HG03439 (cell line): Measurements from ENCODE around the gene SETD2.

ENCODE experiments used
- ATAC-seq: cut with Tn5 transposase; IDR thresholded peaks from one replicate; pipeline ENCODE4 v1.9.1; 2021; ENCODE audit warnings: mild to moderate bottlenecking, moderate library complexity; ENCODE audit not compliant: unreplicated experiment

The SETD2 gene

DNA sequence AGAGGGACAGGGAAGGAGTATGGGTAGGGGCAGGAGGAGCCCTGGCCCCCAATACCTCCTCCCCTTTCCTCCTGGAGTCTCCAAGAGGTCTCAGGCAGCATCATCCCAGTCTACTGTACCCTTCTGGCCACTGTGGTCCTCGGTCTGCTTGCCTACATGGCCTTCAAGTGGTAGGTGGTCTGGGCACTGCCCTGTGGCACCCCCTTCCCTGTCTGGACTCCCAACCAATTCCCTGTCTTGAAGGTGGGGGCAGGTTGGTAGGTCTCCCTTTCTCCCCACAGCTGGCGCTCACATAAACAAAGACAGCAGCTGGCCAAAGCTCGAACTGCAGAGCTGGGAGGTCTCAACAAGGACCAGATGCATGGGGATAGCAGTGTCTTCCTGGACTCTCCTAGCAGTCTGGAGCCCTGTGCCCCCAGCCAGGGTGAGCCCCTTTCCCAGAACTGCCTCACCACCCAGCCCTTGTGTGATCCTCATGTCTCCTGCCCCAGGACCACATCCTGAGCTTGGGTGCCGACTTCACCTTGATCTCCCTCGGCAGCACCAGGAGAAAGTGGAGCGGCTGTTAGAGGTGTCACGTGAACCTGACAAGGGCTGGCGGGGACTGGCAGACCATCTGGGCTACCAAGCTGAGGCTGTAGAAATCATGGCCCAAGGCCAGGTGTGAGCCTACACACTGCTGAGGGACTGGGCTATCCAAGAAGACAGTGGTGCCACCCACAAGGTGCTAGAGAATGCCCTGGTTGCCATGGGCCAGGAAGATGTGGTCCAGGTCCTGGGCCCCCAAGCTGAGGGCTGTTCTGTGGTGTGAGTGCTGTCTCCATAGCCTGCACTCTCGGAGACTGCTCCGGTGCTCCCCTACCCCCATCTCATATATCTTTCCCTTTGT is 151.3 kb downstream of the SETD2 start:
- ATAC-seq: no peak

DNA sequence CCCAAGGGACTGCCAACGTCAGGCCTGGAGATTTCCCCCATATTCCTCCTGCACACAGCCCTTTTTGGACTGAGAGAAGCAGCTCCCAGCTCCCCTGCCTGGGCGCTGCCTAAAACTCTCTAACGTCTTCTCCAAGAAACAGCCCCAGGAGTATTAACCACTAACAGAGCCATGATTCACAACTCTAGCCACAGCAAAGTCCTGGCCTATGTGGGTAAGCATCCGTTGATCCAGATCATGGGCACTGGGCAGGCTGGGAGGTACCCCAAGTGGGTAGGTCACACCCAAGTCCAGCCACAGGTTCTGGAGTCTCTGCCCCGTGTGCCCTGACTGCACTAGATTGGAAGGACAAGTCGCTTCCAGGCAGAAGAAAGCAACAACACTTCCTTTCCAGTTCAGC is 152.5 kb downstream of the SETD2 start:
- ATAC-seq: no peak

DNA sequence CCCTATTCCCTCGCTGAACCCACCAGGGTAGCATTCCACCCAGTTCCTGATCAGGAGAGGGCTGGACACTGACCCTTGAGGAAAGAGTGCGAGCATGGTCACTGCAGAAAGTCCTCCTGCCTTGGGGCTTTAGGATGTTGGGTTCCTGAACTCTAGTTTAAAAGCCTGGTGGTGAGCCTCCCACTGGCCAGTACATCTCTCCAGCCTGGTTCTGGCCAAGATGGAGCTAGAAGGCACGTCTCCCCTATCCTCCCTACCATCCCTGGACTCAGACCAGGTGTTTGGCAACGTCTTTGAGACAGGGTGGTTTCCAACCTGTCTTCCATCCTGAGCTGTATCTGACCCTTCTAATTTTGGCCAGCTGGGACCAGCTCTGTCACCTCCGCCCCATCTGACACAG is 153.0 kb downstream of the SETD2 start:
- ATAC-seq: no peak

DNA sequence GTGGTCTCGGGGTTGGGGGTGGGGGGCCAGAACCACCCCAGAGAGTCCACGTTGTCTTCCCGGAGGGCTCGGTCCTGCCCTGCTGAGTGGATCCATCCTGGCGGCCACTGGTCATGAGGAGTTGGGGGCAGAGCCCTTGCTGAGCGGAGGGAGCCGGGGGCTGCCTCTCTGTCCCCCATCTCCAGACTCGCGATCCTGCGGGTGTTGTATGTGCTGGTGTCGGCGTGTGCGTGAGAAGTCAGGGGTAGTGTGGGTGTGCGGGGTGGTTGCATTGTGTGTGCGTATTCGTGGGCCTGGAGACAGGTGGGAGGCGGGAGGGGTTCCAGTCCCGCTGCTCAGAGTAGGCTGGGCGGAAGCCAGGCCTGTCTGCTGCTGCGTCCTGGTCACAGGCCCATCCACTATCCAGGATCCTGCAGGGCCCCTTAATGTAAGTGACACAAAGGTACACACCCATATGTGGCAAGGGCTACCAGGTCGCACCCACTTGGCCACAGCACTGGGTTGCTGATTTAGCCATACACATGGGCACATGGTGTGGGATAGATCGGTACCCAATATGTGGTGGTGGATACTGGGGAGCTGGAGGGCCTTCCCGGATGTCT is 153.7 kb downstream of the SETD2 start:
- no peak for ATAC-seq

DNA sequence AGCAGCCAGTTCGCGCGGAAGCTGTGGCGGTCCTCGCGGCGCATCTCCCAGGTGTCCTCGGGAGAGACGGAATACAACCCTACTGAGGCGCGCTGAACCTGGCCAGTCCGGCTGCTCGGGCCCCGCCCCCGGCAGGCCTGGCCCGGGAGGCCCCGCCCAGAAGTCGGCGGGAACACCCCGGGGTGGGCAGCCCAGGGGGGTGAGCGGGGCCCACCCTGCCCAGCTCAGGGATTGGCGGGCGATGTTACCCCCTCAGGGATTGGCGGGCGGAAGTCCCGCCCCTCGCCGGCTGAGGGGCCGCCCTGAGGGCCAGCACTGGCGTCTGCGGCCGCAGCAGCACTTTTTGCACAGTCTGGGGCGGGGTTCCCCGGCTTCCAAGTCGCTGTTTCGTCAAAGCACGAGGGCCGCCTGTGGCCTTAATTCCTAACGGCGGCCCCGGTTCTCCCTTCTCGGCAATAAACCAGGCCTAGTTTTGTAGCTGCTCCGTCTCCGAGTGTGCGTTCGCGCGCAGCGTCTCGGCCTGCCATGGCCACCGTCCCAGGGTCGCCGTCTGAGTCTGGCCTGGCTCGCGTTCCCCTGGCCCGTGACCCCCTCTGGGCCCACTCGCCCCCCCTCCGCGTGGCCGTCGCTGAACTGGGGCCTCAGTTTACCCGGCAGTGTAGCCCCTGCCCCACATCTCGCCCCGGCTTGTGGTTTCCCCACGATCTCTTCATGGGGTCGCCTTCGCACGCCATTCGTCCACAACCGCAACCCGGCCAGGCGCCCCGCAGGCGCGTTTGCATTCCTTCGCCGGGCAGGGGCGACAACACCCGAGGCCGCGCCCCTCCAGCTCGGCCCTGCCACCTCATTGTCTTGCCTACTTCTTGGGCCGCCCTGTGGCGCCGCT is 154.4 kb downstream of the SETD2 start:
- ATAC-seq: peak; percentile 82

DNA sequence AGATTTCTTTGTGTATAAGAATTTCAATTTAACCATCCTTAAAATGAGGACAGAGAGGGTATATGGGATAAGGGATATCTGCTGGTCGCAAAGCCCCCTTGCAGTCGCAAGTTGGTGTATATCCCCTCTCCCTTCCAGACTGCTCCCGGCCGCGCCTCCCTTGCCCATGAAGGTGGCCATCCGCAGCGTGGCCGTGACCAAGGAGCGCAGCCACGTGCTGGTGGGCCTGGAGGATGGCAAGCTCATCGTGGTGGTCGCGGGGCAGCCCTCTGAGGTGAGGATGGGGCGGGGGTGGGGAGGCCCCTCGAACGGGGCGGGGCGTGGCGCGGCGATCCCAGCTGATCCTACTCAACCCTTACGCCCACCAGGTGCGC is 155.1 kb downstream of the SETD2 start:
- ATAC-seq: no peak

DNA sequence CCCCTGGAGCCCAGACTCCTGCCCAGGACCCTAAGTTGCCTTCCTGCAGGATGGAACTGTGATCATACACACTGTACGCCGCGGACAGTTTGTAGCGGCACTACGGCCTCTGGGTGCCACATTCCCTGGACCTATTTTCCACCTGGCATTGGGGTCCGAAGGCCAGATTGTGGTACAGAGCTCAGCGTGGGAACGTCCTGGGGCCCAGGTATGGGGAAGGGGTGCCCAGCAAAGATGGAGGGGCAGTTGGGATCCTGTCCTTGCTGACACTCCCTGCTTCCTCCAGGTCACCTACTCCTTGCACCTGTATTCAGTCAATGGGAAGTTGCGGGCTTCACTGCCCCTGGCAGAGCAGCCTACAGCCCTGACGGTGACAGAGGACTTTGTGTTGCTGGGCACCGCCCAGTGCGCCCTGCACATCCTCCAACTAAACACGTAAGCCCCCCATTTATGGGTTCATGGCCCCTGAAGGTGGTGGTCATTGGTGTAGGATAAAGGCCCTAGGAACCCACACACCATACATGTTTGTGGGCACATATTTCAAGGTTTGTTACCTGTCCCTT is 155.6 kb downstream of the SETD2 start:
- ATAC-seq: no peak

DNA sequence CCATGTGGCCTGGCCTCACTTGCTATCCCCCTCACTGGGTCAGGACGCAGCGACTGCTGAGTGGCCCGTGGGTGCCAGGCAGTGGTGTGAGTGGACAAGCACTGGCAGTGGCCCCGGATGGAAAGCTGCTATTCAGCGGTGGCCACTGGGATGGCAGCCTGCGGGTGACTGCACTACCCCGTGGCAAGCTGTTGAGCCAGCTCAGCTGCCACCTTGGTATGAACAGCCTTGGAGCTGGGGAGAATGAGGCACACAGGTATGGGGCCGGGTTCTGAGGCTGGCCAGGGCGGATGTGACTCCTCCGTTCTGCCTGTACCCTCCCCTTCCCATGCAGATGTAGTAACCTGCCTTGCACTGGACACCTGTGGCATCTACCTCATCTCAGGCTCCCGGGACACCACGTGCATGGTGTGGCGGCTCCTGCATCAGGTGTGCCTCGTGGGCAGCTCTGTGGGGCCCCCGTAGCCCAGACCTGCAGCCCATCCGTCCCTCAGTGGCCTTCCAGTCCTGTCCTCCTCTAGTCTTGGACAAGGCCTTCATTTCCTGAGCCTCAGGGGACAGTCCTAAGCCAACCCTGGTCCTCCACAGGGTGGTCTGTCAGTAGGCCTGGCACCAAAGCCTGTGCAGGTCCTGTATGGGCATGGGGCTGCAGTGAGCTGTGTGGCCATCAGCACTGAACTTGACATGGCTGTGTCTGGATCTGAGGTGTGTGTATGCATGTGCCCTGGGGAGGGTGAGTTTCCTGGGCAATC is 156.3 kb downstream of the SETD2 start:
- ATAC-seq: no peak

DNA sequence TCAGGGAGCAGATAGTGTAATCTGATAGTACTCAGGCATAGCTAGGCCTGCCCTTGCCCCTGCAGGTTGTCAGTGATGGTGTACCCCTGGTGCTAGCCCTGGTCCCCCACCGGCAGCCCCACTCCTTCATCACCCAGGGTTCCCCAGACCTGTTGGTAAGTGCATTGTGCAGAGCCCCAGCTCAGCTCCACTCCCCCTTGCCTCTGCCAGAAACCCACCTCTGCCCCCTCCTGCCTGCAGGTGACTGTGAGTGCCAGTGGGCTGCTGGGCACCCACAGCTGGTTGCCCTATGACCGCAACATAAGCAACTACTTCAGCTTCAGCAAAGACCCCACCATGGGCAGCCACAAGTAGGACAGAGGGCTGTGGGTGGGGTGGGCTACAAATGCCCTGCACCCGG is 156.9 kb downstream of the SETD2 start:
- ATAC-seq: no peak

DNA sequence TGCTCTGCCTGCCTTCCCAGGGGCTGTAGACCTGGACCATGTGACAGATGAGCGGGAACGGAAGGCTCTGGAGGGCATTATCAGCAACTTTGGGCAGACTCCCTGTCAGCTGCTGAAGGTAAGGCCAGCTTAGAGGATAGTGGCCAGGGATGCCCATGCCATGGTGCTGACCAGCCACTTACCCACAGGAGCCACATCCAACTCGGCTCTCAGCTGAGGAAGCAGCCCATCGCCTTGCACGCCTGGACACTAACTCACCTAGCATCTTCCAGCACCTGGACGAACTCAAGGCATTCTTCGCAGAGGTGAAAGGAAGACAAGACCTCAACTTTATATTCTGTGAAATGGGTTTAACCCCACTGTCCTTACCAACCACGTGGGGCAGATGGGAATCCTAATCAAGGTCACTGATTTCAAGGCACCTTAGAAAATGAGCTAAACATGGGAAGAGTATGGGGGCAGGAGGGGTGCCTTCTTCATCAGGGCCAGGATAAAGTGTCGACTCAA is 157.7 kb downstream of the SETD2 start:
- no peak for ATAC-seq

DNA sequence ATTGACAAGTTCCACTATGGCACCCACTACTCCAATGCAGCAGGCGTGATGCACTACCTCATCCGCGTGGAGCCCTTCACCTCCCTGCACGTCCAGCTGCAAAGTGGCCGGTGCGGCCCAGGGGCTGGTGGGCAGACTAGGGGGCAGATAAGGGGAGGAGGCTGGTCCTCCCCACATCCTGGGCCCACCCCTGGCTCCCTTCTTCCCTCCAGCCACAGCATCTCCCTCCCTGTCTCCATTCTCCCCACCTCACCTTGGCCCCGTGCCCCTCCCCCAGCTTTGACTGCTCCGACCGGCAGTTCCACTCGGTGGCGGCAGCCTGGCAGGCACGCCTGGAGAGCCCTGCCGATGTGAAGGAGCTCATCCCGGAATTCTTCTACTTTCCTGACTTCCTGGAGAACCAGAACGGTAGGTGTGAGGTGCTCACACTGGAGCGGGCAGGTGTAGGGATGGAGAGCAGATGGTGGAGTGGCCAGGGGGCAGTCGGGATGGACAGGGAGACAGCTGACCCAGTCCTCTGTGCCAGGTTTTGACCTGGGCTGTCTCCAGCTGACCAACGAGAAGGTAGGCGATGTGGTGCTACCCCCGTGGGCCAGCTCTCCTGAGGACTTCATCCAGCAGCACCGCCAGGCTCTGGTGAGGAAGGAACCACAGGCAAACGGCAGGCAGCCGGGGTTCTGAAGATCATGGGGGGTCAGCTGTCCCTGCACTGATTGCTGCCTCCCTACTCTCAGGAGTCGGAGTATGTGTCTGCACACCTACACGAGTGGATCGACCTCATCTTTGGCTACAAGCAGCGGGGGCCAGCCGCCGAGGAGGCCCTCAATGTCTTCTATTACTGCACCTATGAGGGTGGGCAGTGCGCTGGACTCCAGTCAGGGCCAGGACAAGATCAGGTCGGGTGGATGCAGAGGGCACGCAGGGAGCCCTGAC is 158.4 kb downstream of the SETD2 start:
- no peak for ATAC-seq

DNA sequence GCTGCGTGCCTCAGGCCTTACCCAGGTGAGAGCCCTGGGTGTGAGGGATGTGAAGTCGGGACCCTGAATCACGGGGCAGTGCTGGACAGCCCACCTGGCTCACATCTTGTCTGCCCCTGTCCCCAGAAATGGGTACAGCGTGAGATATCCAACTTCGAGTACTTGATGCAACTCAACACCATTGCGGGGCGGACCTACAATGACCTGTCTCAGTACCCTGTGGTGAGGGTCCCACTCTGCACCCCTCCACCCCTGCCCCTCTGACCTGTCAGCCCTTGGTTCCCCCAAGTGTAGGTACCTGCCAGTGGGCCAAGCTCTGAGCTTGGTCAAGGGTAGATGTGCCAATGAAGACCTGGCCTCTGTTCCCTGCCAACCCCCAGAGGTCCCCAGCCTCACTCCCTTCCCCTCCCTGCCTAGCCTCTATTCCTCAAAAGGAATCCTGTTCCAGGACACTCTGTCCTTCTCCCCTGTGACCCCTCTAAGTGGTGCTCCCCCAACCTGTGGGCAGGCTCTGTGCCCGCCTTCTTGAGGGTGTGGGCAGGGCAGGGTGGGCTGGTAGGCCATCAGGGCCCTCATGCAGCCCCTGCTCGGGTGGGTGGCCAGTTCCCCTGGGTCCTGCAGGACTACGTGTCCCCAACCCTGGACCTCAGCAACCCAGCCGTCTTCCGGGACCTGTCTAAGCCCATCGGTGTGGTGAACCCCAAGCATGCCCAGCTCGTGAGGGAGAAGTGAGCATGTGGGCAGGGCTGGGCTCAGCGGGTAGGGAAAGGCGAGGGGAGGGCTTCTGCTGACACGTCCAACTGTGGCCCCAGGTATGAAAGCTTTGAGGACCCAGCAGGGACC is 159.3 kb downstream of the SETD2 start:
- no peak for ATAC-seq

DNA sequence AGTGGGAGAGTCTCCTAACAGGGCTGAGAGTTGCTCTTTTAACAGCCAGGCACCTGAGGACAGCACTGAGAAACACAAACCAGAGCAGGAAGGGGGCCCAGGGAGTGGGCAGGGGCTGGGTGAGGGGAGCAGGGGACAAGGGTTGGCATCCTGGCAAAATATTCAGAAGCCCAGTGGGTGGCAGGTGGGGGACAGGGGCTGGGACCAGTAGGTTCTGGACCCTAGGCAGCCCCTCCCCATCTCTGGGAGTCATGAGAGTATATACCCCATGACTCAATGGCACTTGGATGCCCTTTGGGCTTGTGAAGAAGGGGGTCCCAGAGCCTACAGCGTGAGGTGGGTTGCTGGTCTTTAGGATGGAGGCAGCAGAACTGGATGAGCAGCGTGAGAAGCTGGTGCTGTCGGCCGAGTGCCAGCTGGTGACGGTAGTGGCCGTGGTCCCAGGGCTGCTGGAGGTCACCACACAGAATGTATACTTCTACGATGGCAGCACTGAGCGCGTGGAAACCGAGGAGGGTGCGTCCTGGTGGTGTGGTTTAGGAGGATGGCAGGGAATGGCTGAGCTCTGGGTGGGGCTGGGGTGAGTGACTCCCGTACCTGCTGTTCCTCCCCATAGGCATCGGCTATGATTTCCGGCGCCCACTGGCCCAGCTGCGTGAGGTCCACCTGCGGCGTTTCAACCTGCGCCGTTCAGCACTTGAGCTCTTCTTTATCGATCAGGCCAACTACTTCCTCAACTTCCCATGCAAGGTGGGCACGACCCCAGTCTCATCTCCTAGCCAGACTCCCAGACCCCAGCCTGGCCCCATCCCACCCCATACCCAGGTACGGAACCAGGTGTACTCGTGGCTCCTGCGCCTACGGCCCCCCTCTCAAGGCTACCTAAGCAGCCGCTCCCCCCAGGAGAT is 160.2 kb downstream of the SETD2 start:
- ATAC-seq: no peak

DNA sequence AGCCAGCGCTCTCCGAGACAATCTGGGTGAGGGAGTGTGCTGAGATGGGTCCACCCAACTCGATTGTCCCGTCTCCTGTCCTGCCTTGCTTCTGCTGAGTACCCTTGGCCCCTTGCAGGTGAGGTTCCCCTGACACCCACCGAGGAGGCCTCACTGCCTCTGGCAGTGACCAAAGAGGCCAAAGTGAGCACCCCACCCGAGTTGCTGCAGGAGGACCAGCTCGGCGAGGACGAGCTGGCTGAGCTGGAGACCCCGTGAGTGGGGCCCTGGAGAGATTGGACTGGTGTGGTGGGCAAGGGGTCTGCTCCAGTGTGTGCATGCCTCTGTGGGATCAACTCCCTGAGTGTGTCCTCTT is 160.9 kb downstream of the SETD2 start:
- no peak for ATAC-seq

DNA sequence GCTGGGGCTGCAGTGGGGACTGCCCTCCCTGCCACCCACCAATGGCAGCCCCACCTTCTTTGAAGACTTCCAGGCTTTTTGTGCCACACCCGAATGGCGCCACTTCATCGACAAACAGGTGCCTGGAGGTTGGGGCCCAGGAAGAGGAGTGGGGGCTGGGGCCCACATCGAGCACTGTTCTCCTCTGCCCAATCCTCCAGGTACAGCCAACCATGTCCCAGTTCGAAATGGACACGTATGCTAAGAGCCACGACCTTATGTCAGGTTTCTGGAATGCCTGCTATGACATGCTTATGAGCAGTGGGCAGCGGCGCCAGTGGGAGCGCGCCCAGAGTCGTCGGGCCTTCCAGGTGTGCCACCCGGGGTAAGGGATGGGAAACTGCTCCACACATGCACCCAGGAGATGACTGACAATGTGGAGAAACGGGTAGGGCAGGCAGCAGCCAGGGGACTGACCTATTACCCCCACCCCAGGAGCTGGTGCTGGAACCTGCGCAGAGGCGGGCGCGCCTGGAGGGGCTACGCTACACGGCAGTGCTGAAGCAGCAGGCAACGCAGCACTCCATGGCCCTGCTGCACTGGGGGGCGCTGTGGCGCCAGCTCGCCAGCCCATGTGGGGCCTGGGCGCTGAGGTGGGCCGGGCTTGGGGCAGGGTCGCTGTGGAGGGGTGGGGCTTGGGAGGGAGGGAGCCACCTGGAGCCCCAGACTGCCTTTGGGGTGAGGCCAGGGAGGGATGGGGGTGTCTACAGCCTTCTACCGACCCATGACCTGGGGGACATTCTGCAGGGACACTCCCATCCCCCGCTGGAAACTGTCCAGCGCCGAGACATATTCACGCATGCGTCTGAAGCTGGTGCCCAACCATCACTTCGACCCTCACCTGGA is 161.5 kb downstream of the SETD2 start:
- no peak for ATAC-seq

DNA sequence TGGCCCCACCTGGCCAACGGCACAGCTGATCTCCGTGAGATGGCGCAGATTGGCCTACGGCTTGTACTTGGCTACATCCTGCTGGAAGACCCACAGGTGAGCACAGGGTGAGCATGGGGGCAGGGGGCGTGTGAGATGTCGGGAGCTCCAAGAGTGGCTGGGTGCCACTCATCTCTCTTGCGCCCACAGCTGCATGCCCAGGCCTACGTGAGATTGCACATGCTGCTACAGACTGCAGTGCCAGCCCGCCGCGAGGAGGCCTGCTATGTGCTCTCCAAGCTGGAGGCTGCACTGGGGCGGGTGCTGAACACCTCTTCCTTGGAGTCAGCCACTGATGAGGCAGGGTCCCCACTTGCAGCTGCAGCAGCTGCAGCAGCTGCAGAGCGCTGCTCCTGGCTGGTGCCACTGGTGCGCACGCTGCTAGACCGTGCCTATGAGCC is 162.2 kb downstream of the SETD2 start:
- ATAC-seq: no peak
